SHP77 (cell line): Measurements from ENCODE around the gene CDK11A.

Experiments used
- DNase-seq, 2 experiments: peaks; one replicate each; lab custom pipeline; 2025; lab: John Stamatoyannopoulos, UW

The CDK11A gene

GRCh38 chr1:1724035-1724864 is at the start of gene CDK11A:
Gene CDK11A (minus strand): TSS chr1:1724357. CDS start chr1:1722818, 1,539 bp downstream.
- peak; percentile 98 for DNase-seq

DNA sequence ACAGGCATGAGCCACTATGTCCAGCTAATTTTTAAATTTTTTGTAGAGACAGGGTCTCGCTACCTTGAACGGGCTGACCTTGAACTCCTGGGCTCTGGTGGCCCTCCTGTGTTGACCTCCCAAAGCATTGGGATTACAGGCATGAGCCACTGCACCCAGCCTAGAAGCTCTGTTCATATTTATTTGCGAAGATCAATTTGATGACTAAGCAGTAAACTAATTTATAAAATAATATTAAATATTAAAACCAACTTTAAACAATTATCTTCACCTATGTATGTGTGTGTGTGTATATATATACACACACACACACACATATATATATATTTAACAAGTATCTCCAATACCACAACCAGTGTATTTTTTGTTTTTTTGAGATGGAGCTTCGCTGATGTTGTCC is 49.7 kb upstream of the CDK11A start:
- no peak for DNase-seq

DNA sequence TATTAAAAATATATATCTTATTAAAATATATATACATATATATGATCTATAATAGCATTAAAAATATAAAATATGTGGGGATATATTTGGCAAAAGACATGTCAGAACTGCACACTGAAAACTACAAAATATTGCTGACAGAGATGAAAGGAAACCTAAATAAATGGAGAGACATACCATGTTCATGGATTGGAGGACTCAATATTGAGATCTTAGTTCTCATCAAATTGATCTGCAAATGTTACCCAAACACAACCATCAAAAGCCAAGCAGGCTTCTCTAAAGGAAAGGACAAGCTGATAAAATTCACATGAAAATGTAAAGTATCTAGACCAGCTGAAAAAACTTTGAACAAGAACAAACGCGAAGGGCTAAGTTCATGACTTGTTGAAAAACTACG is 46.9 kb upstream of the CDK11A start:
- DNase-seq = no peak

DNA sequence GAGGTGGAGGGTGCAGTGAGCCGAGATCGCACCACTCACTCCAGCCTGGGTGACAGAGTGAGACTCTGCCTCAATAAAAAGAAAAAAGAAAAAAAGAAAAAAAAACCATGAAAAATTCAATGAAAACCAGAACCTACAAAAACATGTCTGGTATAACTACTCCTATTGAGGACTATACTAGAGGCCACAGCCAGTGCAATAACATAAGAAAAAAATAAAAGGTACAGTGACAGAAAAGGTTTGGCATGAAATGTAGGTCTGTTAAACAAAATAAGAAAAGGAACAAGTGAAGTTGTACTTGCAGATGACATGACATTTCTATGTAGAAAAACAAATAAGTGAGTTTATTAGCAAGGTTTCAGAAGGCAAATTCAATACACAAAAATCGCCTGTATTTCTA is 45.9 kb upstream of the CDK11A start:
- DNase-seq = no peak

DNA sequence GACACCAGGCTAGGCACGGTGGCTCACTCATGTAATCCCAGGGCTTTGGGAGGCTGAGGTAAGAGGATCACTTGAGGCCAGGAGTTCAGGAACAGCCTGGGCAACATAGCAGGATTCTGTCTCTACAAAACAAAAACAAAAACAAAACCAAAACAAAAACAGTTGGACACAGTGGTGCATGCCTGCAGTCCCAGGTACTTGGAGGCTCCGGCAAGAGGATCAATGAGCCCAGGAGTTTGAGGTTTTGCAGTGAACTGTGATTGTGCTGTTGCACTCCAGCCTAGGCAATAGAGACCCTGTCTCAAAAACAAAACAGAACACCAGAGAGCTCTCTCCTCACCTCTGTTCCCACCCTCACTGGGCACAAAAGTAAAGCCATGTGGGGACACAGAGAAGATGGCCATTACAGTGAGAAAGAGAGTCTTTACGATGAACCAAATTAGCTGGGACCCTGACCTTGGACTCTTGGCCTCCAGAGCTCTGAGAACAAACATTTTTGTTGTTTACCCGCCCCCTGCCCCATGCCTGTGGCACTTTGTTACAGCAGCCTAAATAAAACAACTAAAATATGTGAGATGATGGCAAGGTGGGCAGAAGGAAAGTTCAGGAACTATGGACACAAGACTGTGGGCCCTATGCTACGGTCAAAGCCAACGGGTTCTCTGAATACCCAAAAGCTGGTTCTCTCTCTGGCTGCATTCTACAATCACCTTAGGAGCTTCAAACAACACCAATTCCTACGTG is 44.3 kb upstream of the CDK11A start:
- no peak for DNase-seq

GRCh38 chr1:1764876-1765470 is 40.8 kb upstream of the CDK11A start:
- DNase-seq = no peak

- no peak for DNase-seq
Observed at GRCh38 chr1:1763657-1764621, 39.8 kb upstream of the CDK11A start.

GRCh38 chr1:1761504-1762376 is 37.6 kb upstream of the CDK11A start:
- no peak for DNase-seq

DNA sequence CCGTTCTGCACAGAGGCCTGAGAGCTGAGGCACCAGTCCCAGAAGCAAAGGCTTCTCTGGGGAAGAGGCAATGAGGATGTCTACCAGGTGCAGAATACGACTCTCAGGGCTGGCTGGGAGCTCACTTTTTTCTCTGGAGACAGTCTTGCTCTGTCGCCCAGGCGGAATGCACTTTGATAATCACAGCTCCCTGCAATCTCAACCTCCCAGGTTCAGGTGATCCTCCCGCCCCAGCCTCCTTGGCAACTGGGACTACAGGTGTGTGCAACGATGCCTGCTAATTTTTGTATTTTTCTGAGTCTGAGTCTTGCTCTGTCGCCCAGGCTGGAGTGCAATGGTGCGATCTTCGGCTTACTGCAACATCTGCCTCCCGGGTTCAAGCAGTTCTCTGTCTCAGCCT is 36.6 kb upstream of the CDK11A start:
- no peak for DNase-seq

DNA sequence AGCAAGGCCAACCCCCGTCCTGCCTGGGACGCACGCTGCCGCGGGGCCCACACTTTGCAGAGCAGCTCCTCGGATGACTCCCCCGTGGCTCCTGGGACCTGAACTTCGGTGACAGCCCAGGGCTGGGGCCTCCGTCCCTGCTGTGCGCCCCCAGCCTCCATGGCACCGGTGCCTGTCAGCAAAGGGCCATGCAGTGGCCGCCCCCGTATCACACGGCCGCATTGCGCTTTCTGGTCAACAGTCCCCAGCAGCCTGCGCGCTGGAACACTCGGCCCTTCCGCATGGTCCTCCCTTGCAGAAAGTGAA is 36.1 kb upstream of the CDK11A start:
- DNase-seq = no peak

DNA sequence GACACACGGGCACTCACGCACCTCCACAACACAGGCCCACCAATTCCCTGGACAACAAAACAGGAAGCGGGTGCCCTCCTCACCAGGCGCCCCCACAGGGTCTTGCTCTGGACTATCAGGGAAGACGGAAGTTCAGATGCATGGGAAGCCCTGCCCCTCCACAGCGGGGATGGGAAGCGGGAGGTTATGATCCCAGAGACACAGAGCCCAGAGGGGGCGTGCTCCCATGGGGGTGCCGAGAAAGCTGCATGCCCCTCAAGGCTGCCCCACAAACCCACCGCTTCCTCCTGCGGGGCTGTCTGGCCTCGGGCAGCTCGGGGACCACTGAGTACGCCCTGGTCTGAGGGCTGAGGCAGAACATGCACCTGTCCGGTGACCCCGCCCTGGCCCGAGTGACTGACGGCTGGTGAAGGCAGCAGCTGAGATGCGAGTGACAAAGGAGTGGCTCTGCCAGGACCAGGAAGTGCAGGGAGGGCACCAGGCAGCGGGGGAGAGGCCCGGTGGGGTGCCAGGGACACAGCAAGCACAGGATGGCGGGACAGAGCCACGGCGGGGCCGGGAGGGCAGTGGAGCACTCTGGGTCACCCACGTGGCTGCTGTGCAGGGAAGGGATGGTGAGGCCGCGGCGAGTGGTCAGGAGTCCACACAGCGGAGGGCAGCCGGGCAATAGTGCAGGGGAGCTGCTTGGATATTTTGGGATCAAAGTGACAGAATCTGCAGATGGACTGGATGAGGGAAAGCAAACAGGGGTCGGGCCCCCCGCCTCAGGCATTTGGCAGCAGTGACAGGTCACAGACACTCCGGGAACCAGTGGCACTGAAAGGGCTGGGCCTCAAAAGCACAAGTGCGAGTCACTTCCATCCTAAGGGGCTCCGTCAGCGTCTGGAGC is 35.5 kb upstream of the CDK11A start:
- DNase-seq = peak in 1 of 2 experiments; percentile 55

DNA sequence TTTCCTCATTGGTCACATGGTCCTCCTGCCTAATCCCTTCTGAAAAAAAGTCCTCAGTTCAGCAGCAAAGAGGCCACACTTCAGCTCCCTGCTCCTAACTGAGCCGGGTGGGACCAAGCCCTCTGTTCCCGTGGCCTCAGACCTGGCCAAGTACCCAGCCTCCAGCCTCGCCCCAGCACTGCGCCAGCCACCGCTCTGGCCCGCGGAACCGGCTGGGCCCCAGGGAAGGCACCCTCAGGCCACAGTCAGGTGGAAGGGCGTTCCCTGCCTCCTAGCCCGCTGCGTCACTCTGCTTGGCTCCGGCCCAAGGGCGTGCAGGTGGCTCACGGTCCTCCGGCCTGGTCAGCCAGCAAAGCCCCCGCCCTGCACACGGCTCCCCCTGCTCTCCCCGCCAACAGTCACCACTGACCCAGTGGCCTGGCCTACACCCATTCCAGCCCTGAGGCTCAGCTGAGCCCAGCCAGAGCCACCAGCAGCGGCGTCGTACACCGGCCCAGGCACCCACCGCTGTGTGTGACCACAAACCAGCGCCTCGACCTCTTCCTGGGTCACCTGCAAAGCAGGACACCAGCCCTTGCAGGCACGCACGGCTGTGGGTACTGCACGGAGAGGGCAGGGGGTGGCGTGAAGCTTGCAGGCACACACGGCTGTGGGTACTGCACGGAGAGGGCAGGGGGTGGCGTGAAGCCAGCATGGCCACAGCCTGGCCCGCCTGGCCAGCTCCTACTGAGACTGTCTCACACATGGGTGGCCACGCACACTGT is 34.7 kb upstream of the CDK11A start:
- peak; percentile 81 to 90 for DNase-seq

- DNase-seq = no peak
Observed at GRCh38 chr1:1758059-1758621, 34.0 kb upstream of the CDK11A start.

DNA sequence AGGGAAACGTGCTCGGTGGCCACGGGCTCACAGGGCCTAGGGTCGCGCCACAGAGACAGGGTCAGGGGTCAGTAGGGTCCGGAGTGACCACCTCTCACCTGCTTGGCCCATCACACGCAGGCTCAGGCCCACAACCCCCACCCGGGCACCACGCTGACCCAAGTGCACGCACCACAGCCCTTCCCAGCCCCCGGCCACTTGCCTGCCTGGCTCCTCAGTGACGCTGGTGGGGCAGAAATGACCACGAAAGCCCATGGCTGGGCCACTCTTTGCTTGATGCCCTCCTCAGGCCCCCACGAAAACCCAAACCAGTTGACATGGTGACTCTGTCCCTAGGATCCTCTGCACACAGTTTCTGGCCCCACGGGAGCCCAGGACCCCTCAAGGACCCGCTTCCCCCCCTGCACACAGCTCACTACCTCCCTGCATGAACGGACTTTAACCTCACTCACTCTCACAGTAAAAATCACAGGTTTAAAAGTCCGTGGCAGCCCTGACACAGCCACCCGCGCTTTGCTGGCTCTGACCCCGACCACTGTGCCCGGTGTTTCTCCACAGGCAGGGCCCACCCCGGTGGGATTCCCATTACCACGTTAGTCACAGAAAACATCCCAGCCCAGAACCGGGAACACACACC is 33.4 kb upstream of the CDK11A start:
- no peak for DNase-seq

GRCh38 chr1:1756661-1757421 is 32.7 kb upstream of the CDK11A start:
- DNase-seq = no peak

GRCh38 chr1:1755852-1756251 is 31.7 kb upstream of the CDK11A start:
- no peak for DNase-seq

DNA sequence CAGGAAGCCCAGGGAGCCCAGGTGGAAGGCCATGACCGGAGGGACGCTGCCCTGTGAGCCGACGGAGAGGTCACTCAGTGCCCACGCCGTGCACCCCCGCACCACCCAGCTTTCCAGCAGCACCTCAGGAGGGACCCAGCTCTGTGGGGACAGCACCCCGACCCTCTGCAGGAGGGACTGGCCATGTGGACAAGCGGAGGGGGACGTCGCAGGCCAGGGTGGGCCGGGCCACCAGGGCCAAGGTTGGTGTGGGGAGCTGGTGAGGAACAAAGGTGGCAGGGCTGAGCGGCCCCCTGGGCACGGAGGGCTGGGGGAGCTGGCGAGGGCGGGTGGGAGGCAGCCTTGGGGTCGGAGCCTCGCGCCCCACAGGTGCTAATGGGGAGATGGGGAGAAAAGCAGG is 31.3 kb upstream of the CDK11A start:
- no peak for DNase-seq
